22Rv1 (cell line): ENCODE measurements around the gene UMODL1.

Experiments
- CTCF ChIP-seq: fragments of 450-650 bp; IDR thresholded peaks from 2 replicates; pipeline ENCODE4 v1.5.1; 2017; ENCODE audit warnings: mild to moderate bottlenecking
- ZFX ChIP-seq: fragments of 450-650 bp; IDR thresholded peaks from 2 replicates; pipeline ENCODE4 v1.6.1; 2017; ENCODE audit warnings: antibody characterized with exemption, borderline replicate concordance

GRCh38 chr21:42063571-42064521, 7.3 kb upstream of the UMODL1 start:
- TF ChIP-seq CTCF = no peak
- no peak for TF ChIP-seq ZFX
